Pancreas (tissue), 10 donors: ENCODE results near the gene CPT1B. TPM values are rescaled to one million over a fixed set of nuclear protein-coding genes. Genes with fewer than 3 reads are reported as not detected.

Experiments
- ATAC-seq, 4 donors: fragments of 200-7000 bp; cut with Tn5 transposase; one replicate each; pipeline versions ENCODE4 v1.8.0 to v1.9.1; 2020; ENCODE audit warnings: mild to moderate bottlenecking in 4 of 4, moderate library complexity in 4 of 4
- DNase-seq, 6 donors: peaks; one replicate each; pipeline ENCODE4 v3.0.0-alpha.2; 2020
- FAIRE-seq: peaks from 2 replicates; lab custom pipeline; 2012; peaks lifted over from hg19 to GRCh38; lab: Jason Lieb, UNC
- H3K27ac ChIP-seq, 4 donors: fragments of 200-600 bp; sonication (generic); 1 replicate in 3 of 4; 2 replicates in 1 of 4; pipeline versions ENCODE4 v1.5.0 to v1.8.0; 2020
- H3K27me3 ChIP-seq, 4 donors: fragments of 200-600 bp; one replicate each; pipeline ENCODE4 v1.8.0; 2021
- H3K36me3 ChIP-seq, 3 donors: fragments of 200-600 bp; sonication (generic) in 1 of 3; one replicate each; pipeline versions ENCODE4 v1.5.0 to v1.8.0; 2020 to 2021
- H3K4me1 ChIP-seq, 3 donors: fragments of 200-600 bp; one replicate each; pipeline ENCODE4 v1.8.0; 2021
- H3K4me3 ChIP-seq, 4 donors: fragments of 200-600 bp; sonication (generic) in 2 of 4; one replicate each; pipeline versions ENCODE4 v1.5.0 to v1.8.0; 2020 to 2021
- H3K9me3 ChIP-seq, 4 donors: fragments of 200-600 bp; one replicate each; pipeline ENCODE4 v1.8.0; 2021
- CTCF ChIP-seq, 4 donors: fragments of 200-600 bp; sonication (generic) in 3 of 4; IDR thresholded peaks; one replicate each; pipeline versions ENCODE4 v1.5.0 to v1.8.0; 2021; ENCODE audit warnings: antibody characterized with exemption in 4 of 4
- WGBS, 2 donors: extraction: QIAGEN DNeasy Blood & Tissue Kit; methylation state at CpG; one replicate each; pipeline ENCODE4 v1.1.7; 2013; 5-methylcytosine and 5-hydroxymethylcytosine counted together
- intact Hi-C, 3 donors: fragments of 100-400 bp; cut with DNase I; formaldehyde crosslinking; loops; one replicate each; pipeline versions ENCODE4 v1.11.1 to v1.14.2; 2022
- polyA plus RNA-seq, 2 donors: library from polyadenylated mRNA; stranded (reverse); fragments of 200-250 nt; gene quantifications; one replicate each; pipeline ENCODE4 v1.2.3, GENCODE V29; 2013
- total RNA-seq, 6 donors: library from RNA; stranded (reverse); fragmentation: NEBNext Ultra II Directional in 4 of 6; extraction: Animal tissue kit (Norgen Biotek cat#: 25700) in 4 of 6; gene quantifications; one replicate each; pipeline versions ENCODE4 v1.2.1 to v1.2.4, GENCODE V29; 2021 to 2023
- donor health status: healthy with polysubstance abuse.
- donor health status: DM: no; HTN: no; CAD: no; lungs with moderate emphysema.
- donor health status: DM: no; HTN: no; CAD: no.
- donor health status: control.
- donor health status: control.
- donor health status: Bipolar disorder and iron deficiency.
- donor health status: DM: yes; HTN: yes; CAD: no.
- donor health status: DM: no; HTN: no; CAD: no.
- donor health status: DM: no; HTN: no; CAD: no.
- donor health status: DM: yes; HTN: yes; CAD: no.

The CPT1B gene
- total and polyA plus RNA-seq, 8 donors = 7.2 to 87.0 (median 13.6) TPM

- DNase-seq (peak in 2 of 6 donors; percentile 62 to 79), FAIRE-seq (no peak), ATAC-seq (no peak)
- peak overlapping the region in 1 of 4 donors; percentile 94 for H3K27ac ChIP-seq
- H3K4me1 ChIP-seq = peaks cover 5 to 7% (median 6%) of the 10 kb centered on the region in 3 donors
- no peaks in the 10 kb centered on the region for H3K9me3 ChIP-seq
- peaks cover 0 to 33% (median 14%) of the 10 kb centered on the region in 3 donors for H3K36me3 ChIP-seq
- no peaks in the 10 kb centered on the region for H3K27me3 ChIP-seq
- WGBS, 2 donors = 77 to 78% methylated on average over 24 to 25 of the region's 25 CpGs
- H3K4me3 ChIP-seq = peak overlapping the region in 2 of 4 donors; percentile 72 to 75
- TF ChIP-seq CTCF (IDR thresholded peaks at IDR 0.05) = no peak
- intact Hi-C loops = no loop called here
Observed at GRCh38 chr22:50523806-50524675, 54.2 kb downstream of the CPT1B start.

GRCh38 chr22:50523458-50523805, 54.8 kb downstream of the CPT1B start:
- 91 to 93% methylated on average over 16 of the region's 16 CpGs for WGBS, 2 donors
- Histone ChIP-seq H3K27ac (no peak overlapping the region), H3K9me3 (no peaks in the 10 kb centered on the region), H3K27me3 (no peaks in the 10 kb centered on the region), H3K4me3 (no peak overlapping the region), H3K4me1 (peaks cover 5 to 7% (median 6%) of the 10 kb centered on the region in 3 donors), H3K36me3 (peaks cover 0 to 38% (median 19%) of the 10 kb centered on the region in 3 donors)
- FAIRE-seq (no peak), ATAC-seq (no peak), DNase-seq (no peak)
- intact Hi-C loops = no loop called here
- TF ChIP-seq CTCF (IDR thresholded peaks at IDR 0.05) = no peak

DNA sequence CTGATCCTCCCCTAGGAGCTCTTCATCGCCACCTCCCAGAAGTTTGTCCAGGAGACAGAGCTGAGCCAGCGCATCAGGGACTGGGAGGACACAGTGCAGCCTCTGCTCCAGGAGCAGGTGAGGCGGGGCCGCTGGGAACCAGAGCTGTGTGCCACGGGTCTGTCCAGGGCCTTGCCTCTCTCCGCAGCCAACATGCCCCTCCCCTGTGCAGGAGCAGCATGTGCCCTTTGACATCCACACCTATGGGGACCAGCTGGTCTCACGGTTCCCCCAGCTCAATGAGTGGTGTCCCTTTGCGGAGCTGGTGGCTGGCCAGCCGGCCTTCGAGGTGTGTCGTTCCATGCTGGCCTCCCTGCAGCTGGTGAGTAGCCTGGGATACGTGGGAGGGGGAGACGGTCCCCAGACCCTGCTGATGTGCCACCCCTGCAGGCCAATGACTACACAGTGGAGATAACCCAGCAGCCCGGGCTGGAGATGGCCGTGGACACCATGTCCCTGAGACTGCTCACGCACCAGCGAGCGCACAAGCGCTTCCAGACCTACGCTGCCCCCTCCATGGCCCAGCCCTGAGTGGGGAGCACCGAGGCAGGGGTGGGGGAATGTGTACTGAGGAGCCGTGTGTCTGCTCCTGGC, 55.3 kb downstream of the CPT1B start:
- ATAC-seq (no peak), DNase-seq (peak in 1 of 6 donors; percentile 66), FAIRE-seq (no peak)
- WGBS, 2 donors = 85 to 87% methylated on average over 22 of the region's 22 CpGs
- peaks cover 5 to 7% (median 6%) of the 10 kb centered on the region in 3 donors for H3K4me1 ChIP-seq
- TF ChIP-seq CTCF (IDR thresholded peaks at IDR 0.05) = no peak
- no peaks in the 10 kb centered on the region for H3K27me3 ChIP-seq
- no peak overlapping the region for H3K4me3 ChIP-seq
- no peaks in the 10 kb centered on the region for H3K9me3 ChIP-seq
- intact Hi-C loops = no loop called here
- peaks cover 0 to 43% (median 19%) of the 10 kb centered on the region in 3 donors for H3K36me3 ChIP-seq
- H3K27ac ChIP-seq = no peak overlapping the region

DNA sequence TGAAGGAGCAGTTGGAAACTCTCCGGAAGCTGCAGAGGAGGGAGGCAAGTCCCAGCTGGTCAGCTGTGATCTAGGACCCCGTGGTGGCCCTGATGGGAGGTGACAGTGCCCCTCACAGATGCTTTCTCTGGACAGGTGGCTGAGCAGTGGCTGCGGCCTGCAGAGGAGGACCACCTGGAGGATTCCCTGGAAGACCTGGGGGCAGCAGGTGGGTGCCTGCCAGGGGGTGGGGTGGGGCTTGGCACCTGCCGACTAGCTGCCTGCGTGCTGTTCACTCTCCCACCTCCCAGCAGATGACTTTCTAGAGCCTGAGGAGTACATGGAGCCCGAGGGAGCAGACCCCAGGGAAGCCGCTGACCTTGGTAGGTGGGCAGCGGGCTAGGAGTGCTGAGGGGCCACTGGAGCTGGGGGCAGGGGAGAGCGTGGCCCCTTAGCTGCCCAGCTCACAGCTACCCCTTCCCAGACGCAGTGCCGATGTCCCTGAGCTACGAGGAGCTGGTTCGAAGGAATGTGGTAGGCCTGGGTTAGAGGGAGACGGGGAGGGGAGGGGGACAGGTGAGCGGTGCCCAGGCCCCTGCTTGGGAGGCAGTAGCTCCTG, 55.9 kb downstream of the CPT1B start:
- FAIRE-seq = no peak
- Histone ChIP-seq H3K4me1 (peaks cover 5 to 7% (median 6%) of the 10 kb centered on the region in 3 donors), H3K36me3 (peaks cover 0 to 49% (median 19%) of the 10 kb centered on the region in 3 donors), H3K27ac (no peak overlapping the region), H3K4me3 (no peak overlapping the region), H3K9me3 (no peaks in the 10 kb centered on the region), H3K27me3 (no peaks in the 10 kb centered on the region)
- no peak for ATAC-seq
- 92% methylated on average over 13 to 15 of the region's 15 CpGs for WGBS, 2 donors
- peak in 1 of 6 donors; percentile 65 for DNase-seq
- intact Hi-C loops = no loop called here
- no peak for TF ChIP-seq CTCF (IDR thresholded peaks at IDR 0.05)
